PC-9 (cell line): ENCODE measurements around the gene NARS2.

Source experiments
- EZH2 ChIP-seq: fragments of 200-600 bp; sonication (generic); IDR thresholded peaks from 2 replicates; pipeline ENCODE4 v1.8.0; 2017; ENCODE audit warnings: antibody characterized with exemption, low read depth
- TF ChIP-seq, protein P1 (sequence below): fragments of 200-600 bp; sonication (generic); conservative IDR thresholded peaks from 2 replicates; pipeline ENCODE4 v1.6.1; 2017; ENCODE audit warnings: mixed run types, antibody characterized with exemption, mild to moderate bottlenecking, moderate library complexity

DNA sequence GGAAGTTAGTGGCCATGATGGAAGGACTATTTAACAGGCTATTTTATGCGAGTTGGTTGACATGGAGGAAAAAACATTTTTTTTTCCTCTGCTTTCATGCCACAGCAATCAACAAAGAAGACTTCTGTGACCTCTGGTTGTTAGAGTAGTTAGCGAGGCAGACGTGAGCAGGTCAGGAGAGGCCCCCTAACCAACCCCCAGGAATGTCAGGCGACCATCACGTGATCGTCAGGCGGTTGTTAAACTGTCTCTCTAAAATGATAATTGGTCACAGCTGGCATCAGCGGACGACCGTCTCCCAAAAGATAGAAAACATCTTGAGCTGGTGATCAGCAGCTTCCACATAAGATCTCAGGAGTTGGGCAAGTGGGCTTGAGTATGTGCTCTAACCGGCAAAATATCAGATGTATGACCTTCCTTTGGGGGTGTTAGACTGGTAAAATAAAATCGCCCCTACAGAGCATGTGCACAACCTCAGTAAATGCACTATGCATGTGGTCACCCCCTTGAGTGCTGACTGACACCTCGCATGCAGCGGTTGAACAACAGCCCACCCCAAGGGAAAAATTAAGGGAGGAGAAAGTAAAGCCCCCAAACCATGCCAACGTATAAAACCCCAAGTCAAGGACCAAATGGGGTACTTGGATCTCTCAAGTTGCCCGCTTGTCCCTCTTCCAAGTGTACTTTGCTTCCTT is 20.9 kb upstream of the NARS2 start:
- TF ChIP-seq EZH2 = no peak
- TF ChIP-seq, protein P1, sequence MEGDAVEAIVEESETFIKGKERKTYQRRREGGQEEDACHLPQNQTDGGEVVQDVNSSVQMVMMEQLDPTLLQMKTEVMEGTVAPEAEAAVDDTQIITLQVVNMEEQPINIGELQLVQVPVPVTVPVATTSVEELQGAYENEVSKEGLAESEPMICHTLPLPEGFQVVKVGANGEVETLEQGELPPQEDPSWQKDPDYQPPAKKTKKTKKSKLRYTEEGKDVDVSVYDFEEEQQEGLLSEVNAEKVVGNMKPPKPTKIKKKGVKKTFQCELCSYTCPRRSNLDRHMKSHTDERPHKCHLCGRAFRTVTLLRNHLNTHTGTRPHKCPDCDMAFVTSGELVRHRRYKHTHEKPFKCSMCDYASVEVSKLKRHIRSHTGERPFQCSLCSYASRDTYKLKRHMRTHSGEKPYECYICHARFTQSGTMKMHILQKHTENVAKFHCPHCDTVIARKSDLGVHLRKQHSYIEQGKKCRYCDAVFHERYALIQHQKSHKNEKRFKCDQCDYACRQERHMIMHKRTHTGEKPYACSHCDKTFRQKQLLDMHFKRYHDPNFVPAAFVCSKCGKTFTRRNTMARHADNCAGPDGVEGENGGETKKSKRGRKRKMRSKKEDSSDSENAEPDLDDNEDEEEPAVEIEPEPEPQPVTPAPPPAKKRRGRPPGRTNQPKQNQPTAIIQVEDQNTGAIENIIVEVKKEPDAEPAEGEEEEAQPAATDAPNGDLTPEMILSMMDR = no peak
